HG03097 (cell line): ENCODE measurements around the gene TEAD1.
"Not testable (repeated sequence)": the region's sequence is repeated elsewhere in the genome, so short reads cannot be mapped to it uniquely, and the experiment has no call there.

Experiments
- ATAC-seq: cut with Tn5 transposase; IDR thresholded peaks from one replicate; pipeline ENCODE4 v1.9.1; 2021; ENCODE audit not compliant: unreplicated experiment, low FRiP score

The TEAD1 gene

DNA sequence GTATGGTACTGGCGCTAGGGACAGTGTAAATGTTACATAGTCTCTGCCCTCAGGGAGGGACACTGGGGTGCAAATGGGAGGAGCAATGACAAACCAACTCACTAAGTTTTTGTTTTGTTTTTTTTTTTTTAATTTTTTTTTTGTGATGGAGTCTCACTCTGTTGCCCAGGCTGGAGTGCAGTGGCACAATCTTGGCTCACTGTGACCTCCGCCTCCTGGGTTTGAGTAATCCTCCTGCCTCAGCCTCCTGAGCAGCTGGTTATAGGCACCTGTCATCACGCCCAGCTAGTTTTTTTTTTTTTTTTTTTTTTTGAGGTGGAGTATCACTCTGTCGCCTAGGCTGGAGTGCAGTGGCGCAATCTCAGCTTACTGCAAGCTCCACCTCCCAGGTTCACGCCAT, 83.9 kb downstream of the TEAD1 start:
- not testable (repeated sequence) for ATAC-seq

DNA sequence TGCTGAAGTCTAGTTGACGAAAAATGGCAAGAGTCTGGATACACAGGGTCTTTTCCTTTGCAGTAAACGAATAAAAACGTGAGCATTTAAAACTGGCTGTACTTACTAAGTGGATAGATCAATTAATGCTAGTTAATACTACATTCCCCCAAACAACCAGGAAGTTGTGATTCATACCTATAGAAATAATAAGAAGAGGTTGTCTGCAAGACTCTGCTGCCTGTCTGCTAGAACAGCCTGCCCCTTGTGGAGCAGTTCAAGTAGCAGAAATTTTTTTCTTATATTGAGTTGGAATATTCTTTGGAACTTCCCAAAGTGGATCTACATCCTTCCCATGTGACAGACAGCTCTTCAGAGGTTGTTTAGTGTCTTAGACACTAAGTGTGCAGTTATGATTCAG, 86.8 kb downstream of the TEAD1 start:
- ATAC-seq = no peak

DNA sequence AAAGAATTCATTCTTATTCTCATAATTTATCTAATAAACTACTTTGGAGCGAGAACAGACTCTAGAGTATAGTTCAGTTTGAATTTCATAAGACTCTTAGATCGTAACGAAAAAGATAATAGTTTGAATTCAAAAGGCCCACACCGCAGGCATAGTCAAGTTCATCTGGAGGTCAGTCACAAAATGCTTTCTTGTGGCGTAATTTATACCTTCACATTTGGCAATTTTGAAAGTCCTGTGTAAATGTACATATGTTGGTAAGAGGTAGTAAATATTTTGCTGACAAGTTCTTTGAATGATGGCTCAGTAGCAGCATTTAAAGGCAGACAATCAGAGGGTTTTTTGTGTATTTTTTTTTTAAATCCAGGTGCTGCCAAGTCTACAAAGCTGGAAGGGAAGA, 88.1 kb downstream of the TEAD1 start:
- ATAC-seq = no peak

DNA sequence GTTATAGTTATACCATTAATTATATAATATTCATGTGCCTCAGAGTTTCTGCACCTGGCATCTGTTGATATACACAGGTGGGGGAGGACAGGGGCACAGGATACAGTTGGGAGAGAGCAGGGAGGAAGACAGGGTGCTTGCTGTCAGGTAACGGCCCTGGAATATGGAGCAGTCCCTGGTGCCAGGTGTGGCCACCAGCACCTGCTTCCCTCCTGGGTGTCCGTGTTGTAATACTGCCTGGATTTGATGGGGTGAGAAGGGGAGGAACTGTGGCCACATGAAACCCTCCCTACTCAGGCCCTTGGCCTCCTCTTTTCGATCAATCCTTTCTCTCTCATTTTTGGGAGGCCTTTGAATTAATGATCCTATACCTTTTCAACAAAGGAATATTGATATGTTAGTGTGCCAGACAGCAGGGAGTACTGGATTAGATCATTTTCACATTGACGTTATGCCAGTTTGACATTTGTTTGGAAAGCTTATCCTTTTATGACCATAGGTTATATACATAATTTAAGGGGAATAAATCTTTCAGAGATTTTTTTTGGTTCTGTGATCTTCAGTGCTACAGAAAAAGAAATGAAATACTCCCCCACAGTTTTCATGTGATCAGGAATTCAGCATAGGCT, 88.6 kb downstream of the TEAD1 start:
- no peak for ATAC-seq

DNA sequence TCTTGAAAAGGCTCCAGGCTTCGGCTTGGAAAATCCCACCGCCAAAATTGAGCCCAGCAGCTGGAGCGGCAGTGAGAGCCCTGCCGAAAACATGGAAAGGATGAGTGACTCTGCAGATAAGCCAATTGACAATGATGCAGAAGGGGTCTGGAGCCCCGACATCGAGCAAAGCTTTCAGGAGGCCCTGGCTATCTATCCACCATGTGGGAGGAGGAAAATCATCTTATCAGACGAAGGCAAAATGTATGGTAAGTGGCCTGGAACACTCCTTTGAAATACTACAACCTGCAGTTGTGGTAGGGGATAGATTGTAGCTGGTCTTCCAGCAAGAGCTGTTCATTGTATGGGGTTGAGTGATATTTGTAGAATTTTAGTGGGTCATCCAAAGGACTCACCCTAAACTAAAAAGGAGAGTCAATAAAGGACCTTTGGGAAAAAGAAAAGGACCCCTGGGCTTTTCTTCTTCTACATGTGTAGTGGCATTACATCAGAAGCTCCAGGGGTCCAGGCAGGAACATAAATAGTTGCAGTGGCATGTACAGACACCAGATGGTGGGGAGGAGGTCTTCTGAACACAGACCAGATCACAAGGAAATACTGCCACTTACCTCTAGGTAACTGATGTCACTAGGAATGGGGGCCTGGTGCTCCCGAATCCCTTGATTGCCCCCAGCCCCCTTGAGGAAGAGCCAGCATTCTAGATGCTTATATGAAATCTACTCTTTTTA, 90.1 kb downstream of the TEAD1 start:
- no peak for ATAC-seq

DNA sequence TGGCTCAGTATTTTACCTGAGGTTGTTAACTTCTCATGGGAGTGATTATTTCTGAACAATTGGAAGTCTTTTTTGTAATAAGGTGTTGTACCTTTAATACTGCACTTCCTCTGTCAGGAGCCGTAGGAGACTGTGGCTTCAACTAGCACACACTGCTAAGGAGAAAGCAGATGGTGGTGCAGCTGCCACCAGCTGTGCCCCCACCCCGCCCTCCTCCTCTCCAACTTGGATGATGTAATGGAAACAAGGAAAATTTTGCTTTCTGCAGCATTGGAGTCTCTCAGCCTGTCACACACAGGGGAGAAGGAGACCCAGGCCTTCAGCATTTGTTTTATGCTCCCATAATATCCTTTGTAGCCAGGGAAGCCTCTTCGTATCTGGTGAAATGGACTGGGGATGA, 91.2 kb downstream of the TEAD1 start:
- no peak for ATAC-seq

DNA sequence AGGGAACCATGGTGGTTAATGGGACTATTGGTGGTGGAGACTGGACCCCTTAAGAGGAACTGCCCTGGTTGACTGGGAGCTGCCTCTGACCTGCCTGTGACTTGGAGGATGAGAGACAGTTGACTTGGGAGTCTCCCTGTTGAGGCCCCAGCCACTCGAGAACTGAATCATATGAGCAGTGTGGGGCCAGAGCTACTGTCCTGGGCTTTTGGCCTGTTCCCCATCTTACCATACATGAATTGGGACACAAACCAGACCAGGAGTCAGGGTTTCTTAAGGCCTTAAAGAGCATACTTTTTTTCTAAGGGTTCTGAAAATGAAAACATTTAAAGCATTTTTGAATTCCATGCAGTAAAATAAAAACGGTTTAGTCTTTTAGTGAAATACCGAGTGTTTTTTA, 92.8 kb downstream of the TEAD1 start:
- ATAC-seq = no peak

DNA sequence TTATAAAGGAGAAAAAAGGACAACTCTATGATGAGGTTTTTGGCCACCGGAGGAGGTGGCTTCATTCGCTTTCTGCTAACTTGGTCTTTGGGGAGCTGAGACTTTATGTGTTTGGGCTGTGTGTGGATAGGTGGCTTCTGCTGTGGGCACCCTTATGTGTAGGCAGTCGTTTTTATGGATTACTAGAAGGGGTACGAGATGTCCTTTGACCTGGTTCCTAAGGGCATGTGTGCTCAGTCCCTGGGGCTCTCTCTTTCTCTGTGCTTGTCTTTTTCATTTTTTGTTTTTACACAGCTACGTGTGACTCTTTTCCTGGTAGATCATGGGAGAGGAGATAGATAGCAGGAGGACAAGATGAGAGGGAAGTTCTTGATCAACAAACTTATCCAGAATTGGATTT, 93.4 kb downstream of the TEAD1 start:
- ATAC-seq = no peak

DNA sequence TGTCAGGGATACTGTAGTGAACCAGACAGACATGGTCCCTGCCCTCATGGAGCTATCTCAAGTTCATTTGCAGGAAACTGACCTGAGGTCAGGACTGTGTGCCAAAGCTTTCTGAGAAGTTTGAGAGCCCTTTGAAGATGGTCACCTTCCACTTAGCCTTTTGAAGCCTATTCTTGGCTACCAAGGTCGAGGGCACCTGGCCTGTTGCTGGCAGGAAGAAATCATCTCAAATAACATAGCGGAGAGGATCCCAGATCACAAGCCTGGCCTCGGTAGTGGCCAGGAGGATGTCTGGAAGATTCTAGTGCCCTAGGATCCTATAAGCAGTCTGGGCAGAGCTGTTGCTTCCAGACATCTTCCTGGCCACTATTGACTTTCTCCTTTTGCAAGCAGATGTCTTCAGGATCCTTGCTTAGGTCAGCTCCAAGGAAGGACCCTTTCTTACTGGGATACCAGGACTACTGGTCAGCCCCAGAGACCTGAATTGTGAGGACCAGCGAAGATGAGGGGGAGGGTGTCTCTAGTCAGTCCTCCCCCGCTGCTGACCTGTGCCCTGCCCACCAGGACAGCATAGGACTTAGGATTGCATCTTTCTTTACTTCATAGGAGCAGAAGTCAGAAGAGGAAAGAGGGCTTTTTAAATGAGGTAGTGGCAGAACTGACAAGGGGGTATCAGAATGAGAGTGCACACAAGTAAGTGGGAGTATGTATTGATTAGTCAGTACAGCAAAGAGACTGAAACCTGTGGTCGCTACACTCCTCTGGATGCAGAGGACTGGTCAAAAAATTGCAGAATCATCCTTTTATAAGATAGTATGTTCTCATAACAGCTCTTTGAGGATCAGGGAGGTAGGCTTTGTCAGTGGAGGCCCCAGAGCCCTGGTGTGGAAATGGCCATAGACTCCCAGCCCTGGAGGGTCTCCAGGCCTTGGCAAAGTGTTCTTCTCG, 94.8 kb downstream of the TEAD1 start:
- no peak for ATAC-seq

DNA sequence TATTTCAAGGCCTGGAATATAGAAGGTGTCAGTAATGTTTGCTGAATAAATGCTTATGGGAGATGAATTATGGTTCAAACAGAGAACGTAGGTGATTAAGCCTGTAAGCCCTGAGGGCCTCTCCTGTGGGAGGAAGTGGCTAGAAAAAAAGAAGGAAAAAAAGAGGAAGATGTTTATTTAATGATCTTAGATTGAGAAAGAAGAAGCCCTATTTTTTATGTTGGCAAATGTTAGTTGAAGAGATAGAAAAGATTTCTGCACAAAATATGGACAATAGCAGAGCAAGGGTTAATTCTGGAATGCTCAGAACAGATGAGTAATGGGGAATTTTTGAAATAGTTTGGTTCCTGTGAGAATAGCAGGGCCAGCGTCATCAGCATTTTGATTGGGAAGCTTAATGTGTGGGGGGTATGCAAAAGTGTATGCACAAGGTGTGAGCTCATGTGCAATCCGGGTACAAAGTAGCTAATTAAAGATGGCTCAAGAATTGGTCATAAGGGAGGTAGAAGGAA, 95.7 kb downstream of the TEAD1 start:
- ATAC-seq = no peak

DNA sequence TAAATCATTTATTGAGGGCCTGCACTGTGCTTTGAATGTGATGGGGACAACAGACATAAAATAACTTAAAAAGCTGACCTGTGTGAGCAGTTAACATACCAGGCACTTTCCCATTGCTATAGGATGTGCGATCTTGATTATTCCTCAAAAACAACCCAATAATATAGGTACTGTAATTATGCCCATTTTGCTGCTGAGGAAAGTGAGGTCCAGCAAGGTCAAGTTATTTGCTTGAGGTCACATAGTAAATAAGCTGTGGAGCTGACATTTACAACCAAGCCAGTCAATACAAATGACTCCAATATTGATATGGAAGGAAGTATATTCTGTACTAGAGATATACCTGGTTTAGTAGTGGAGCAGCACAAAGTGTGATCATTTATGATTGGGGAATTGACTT, 96.2 kb downstream of the TEAD1 start:
- ATAC-seq = no peak

DNA sequence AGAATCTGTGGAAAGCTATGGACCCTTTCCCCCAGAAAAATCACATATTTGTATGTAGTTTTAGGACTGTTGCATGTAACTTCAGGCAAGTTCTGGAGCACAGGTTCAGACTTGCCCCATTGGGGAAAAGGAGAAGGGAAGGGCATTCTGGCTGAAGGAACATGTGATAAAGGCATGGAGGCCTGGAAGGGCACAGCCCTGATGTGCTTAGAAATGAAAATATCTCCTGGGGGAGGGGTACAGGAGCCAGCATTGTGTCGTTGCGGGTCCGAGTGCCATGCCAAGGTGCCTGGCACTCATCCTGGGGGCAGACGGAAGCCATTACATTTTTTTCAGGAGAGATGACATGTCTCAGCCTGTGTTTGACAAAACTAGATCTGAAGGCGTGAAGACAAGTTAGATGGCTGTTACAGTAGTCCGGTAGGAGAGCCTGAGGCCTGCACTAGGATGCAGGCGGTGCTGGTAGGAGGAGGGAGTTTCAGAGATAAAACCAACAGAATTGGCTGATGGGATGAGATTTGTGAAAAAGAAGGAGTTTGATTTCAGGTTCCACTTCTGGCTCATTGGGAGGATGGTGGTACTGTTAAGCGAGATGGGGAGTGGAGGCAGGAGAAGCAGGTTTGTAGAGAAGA, 96.9 kb downstream of the TEAD1 start:
- ATAC-seq = no peak

DNA sequence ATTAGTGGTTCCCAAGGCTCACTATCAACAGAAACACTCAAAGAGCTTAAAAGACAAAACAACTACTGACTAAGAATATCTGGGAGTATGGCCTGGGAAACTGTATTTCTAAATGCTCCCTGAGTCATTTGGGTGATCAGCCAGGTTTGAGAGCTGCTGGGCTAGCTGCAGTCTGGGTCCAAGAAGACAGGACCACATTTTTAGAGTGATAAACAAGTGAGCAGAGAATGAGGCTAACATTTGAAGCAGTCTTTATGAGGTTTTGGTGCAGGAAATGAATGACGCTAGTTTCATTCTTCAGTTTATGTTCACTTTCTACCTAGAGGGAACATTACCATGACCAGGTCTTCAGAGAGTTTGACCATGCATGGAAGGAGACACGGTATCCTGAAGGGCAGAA, 97.7 kb downstream of the TEAD1 start:
- ATAC-seq = no peak

DNA sequence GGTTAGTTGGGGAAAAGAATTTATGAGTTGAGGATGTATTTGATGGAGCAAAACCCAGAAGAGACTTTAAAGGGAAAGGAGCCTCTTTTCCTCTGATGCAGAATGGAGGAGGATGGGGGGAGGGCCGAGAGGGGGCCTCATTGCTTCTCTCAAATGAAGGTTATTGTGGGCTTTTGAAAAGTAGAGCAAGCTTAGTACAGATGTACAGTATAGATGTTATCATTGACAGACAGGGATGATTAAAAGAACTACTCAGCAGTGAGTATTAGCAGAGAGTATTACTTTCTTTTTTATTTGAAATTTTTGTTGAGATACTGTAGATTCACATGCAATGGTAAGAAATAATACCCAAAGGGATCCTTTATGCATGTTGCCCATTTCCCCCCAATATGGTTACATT, 98.1 kb downstream of the TEAD1 start:
- no peak for ATAC-seq

DNA sequence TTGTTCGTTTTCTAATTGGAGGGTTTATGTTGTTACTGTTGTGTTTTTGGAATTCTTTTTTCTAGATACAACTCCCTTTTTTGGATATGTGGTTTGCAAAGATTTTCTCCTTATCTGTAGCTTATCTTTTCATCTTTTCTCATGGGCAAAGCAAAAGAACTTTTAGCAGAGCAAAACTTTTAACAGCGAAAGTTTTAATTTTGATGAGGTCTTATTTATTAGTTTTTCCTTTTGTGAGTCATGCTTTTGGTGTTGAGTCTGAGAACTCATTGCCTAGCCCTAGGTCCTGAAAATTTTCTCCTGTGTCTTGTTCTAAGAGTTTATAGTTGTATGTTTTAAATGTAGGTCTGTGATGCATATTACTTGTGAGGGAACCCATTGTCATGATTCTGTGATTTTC, 99.4 kb downstream of the TEAD1 start:
- ATAC-seq = no peak

DNA sequence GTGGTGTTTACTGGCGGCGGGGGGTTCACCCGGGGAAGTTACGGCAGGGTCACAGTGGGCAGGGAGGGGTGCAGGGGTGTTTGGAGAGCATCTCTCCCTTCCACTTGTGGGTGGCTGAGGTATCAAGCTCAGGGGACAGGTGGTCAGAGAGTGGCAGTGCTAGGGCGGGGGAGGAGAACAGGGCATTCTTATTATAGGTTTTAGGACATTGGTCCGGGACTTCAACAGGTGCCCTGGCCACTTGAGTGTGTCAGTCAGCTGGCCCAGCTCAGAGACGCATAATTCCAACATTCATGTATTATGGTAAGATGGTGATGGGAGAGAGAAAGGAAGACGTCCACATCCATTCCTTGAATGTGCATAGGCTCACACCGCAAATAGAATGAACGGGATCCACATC, 101.7 kb downstream of the TEAD1 start:
- ATAC-seq = no peak

DNA sequence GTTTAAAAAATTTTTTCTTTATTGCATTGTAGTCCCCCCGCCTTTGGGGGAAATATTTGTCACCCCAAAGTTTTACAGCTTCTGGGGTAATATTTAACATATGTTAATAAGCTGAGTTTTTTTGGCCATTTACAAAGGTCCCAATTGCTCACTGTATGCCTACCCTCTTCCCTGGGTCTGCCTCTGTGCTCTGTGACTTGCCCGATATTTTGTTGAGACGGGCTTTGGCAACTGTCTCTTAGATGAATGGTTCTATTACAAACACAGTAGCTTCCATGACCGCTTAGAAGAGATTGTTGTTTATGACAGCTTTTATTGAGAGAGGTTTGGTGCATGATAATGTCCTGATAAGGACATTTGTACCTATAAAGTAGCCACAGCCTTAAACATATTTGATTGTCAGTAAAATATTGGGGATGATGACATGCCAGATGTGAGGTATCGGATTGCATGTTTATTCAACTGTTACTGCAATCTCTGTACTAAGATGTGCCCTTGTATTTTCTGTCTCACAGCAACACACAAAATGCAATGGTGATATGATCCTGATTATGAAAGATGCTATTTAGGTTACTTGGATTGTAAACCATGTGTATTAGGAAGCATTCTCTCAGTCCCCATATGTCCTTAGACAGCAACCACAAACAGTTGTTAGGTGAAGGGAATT, 103.1 kb downstream of the TEAD1 start:
- ATAC-seq = no peak

DNA sequence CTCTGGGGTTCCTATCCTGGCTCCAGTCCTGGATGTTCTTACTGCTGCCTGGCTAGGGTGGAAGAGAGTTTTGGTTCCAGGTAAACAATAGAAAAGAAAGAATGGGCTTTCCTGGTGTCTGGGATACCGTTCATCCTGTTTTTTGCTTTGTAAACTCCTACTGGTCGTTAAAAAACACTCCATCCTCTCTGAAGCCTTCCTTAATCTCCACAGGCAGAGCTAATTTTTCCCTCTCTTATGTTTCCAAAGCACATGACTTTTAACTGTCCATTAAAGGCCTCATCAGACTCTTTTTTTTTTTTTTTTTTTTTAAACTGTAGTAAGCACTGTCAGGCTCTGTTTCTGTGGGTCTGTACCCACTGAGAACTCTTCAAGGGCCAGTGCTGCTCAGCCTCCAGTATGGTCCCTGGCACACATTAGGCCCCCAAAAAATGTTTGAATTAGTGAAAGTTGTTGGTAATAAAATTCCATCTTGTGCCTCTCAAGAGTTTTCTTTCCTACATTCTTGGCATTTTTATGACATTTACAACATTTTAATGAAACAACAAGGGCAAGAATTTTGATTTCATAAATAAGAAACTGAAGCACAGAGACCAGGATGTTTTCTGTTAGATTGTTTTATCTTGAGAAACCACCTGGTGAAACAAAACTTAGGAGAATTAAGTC, 104.2 kb downstream of the TEAD1 start:
- no peak for ATAC-seq

DNA sequence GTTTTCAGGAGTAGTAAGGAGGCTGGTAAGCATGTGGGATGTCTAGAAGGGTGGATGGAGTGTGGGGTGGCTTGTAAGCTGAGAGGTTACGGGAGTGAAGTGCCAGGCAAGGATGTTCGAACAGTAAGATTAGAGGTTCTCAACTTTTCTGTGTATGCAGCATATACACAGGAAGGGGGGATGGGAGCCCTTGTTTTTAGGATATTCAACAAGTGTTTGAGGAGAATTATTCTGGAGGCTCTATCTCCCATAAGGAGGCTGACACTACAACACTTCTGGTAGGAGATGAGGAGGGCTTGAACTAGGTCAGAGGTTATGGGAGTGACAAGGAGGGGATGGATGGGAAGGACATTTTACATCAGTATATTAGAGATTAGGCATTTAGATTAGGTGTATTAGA, 109.5 kb downstream of the TEAD1 start:
- no peak for ATAC-seq

DNA sequence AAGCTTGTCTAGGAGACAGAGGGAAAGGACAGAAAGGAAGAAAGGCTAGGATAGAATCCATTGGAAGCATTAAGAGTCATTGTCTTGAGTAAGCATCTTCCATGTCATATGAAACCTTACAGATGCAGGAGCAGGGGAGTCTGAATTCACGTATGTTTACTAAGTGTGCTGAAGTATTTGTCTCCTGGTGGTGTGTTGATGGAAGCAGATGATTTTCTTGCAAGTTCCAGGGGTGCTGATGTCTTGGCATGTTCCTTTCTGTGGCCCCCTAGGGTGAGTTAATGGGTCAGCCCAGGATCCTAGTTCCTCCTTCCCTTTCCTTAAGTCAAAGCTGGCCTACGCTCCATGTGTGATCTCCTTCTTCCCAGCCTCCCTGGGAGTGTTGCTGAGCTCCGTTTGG, 110.2 kb downstream of the TEAD1 start:
- ATAC-seq = no peak
